Measurements from ENCODE around the gene OXLD1.

DNA sequence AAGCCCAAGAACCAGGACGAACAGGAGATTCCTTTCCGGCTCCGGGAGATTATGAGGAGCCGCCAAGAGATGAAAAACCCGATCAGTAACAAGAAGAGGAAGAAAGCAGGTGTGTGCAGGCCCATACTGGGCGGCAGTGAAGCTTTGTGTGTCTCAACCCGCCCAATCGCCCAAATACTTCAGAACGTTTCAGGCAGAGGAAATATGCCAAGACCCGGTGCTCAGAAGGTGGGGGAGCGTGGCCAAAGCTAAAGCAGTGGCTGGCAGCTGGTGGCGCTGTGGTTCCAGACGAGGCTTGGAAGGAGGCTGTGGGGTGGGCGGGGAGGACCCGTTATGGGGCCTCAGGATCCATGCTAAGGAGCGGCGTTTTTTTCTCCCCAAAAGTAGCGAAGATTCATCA, 1.3 kb upstream of the OXLD1 start:
- TF ChIP-seq, protein P1, sequence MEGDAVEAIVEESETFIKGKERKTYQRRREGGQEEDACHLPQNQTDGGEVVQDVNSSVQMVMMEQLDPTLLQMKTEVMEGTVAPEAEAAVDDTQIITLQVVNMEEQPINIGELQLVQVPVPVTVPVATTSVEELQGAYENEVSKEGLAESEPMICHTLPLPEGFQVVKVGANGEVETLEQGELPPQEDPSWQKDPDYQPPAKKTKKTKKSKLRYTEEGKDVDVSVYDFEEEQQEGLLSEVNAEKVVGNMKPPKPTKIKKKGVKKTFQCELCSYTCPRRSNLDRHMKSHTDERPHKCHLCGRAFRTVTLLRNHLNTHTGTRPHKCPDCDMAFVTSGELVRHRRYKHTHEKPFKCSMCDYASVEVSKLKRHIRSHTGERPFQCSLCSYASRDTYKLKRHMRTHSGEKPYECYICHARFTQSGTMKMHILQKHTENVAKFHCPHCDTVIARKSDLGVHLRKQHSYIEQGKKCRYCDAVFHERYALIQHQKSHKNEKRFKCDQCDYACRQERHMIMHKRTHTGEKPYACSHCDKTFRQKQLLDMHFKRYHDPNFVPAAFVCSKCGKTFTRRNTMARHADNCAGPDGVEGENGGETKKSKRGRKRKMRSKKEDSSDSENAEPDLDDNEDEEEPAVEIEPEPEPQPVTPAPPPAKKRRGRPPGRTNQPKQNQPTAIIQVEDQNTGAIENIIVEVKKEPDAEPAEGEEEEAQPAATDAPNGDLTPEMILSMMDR (IDR thresholded peaks at IDR 0.05 in 4 of 5, conservative IDR thresholded peaks at IDR 0.05 in 1 of 5) = no peak
- TF ChIP-seq POLR2A (IDR thresholded peaks at IDR 0.05) = no peak

All from gastrocnemius medialis (tissue), 4 donors.